Measurements from ENCODE around the gene SLC2A5.
A peak's percentile ranks its signal among the peaks of the same experiment; 100 is the strongest.
"Not testable (repeated sequence)": the region's sequence is repeated elsewhere in the genome, so short reads cannot be mapped to it uniquely, and the experiment has no call there.

The SLC2A5 gene

GRCh38 chr1:9004700-9005394 is 64.6 kb downstream of the SLC2A5 start:
- DNase-seq (ENCODE audit: low read depth): peak; percentile 85

GRCh38 chr1:9004031-9004699 is 65.3 kb downstream of the SLC2A5 start:
- no peak for DNase-seq (ENCODE audit: low read depth)

GRCh38 chr1:9002215-9002560 is 67.2 kb downstream of the SLC2A5 start:
- not testable (repeated sequence) for DNase-seq (ENCODE audit: low read depth)

- DNase-seq (ENCODE audit: low read depth): not testable (repeated sequence)
These were observed 67.8 kb downstream of the SLC2A5 start for GRCh38 chr1:9001534-9002214.

GRCh38 chr1:8993962-8994675 is 75.3 kb downstream of the SLC2A5 start:
- DNase-seq (ENCODE audit: low read depth): not testable (repeated sequence)

GRCh38 chr1:8992936-8993687 is 76.3 kb downstream of the SLC2A5 start:
- no peak for DNase-seq (ENCODE audit: low read depth)

GRCh38 chr1:8989821-8990220 is 79.6 kb downstream of the SLC2A5 start:
- peak; percentile 75 for DNase-seq (ENCODE audit: low read depth)

GRCh38 chr1:8989061-8989460 is 80.4 kb downstream of the SLC2A5 start:
- no peak for DNase-seq (ENCODE audit: low read depth)

GRCh38 chr1:8988618-8988967 is 80.8 kb downstream of the SLC2A5 start:
- DNase-seq (ENCODE audit: low read depth): no peak

GRCh38 chr1:8987881-8988617 is 81.4 kb downstream of the SLC2A5 start:
- peak; percentile 61 for DNase-seq (ENCODE audit: low read depth)

GRCh38 chr1:8986814-8987190 is 82.6 kb downstream of the SLC2A5 start:
- no peak for DNase-seq (ENCODE audit: low read depth)

GRCh38 chr1:8985915-8986813 is 83.3 kb downstream of the SLC2A5 start:
- peak; percentile 97 for DNase-seq (ENCODE audit: low read depth)

Data from ELR (cell line).